Mesendoderm (in vitro differentiated cells): ENCODE results near the gene SEC16A.

Experiments used
- DNase-seq: peaks from one replicate; pipeline ENCODE4 v3.0.0; 2013
- H2AK5ac ChIP-seq: 2 replicates; pipeline ENCODE4 v1.6.1; 2013; ENCODE audit warnings: low read length, inconsistent platforms
- H2BK120ac ChIP-seq: 2 replicates; pipeline ENCODE4 v1.6.1; 2013; ENCODE audit warnings: low read depth, mild to moderate bottlenecking, low read length, moderate library complexity, mixed read lengths
- H2BK15ac ChIP-seq: replicated peaks from 2 replicates; pipeline ENCODE4 v1.6.1; 2013; ENCODE audit warnings: low read depth, mild to moderate bottlenecking, moderate library complexity
- H2BK5ac ChIP-seq: 2 replicates; pipeline ENCODE4 v1.6.1; 2013; ENCODE audit warnings: low read length, inconsistent platforms
- H3K18ac ChIP-seq: 2 replicates; pipeline ENCODE4 v1.6.1; 2013; ENCODE audit warnings: mild to moderate bottlenecking, low read length, mixed read lengths
- H3K23ac ChIP-seq: one replicate; pipeline ENCODE4 v1.6.1; 2013; ENCODE audit warnings: low read length
- H3K27ac ChIP-seq: 2 replicates; pipeline ENCODE4 v1.5.1; 2013; ENCODE audit warnings: low read depth, mild to moderate bottlenecking, inconsistent platforms, low read length, moderate library complexity
- H3K27me3 ChIP-seq: 2 replicates; pipeline ENCODE4 v1.6.1; 2013; ENCODE audit warnings: low read length, control low read depth, mild to moderate bottlenecking, inconsistent platforms; ENCODE audit not compliant: insufficient read depth, poor library complexity
- H3K36me3 ChIP-seq: 2 replicates; pipeline ENCODE4 v1.6.1; 2013; ENCODE audit warnings: low read length, inconsistent platforms; ENCODE audit not compliant: control insufficient read depth, insufficient read depth
- H3K4ac ChIP-seq: one replicate; pipeline ENCODE4 v1.6.1; 2013; ENCODE audit warnings: low read depth, mild to moderate bottlenecking, low read length, moderate library complexity
- H3K4me1 ChIP-seq: 2 replicates; pipeline ENCODE4 v1.6.1; 2013; ENCODE audit warnings: low read depth, low read length, inconsistent platforms; ENCODE audit not compliant: control insufficient read depth
- H3K4me2 ChIP-seq: 2 replicates; pipeline ENCODE4 v1.6.1; 2013; ENCODE audit warnings: low read length
- H3K4me3 ChIP-seq: 2 replicates; pipeline ENCODE4 v1.5.1; 2013; ENCODE audit warnings: mild to moderate bottlenecking, low read length
- H3K56ac ChIP-seq: one replicate; pipeline ENCODE4 v1.6.1; 2013; ENCODE audit warnings: low read length
- H3K79me1 ChIP-seq: 2 replicates; pipeline ENCODE4 v1.6.1; 2013; ENCODE audit warnings: low read length, inconsistent platforms
- H3K79me2 ChIP-seq: 2 replicates; pipeline ENCODE4 v1.6.1; 2013; ENCODE audit warnings: mild to moderate bottlenecking, low read length; ENCODE audit not compliant: control insufficient read depth, insufficient read depth
- H3K9ac ChIP-seq: 2 replicates; pipeline ENCODE4 v1.6.1; 2013; ENCODE audit warnings: low read length, inconsistent platforms
- H4K5ac ChIP-seq: one replicate; pipeline ENCODE4 v1.6.1; 2013; ENCODE audit warnings: low read length
- H4K8ac ChIP-seq: one replicate; pipeline ENCODE4 v1.6.1; 2013; ENCODE audit warnings: low read depth, mild to moderate bottlenecking, control low read depth, low read length, moderate library complexity
- WGBS: extraction: QIAGEN DNeasy Blood & Tissue Kit; methylation state at CpG from one replicate; pipeline ENCODE4 v1.1.7; 2013; ENCODE audit warnings: low lambda C conversion rate, missing lambda C conversion rate; ENCODE audit not compliant: insufficient coverage; ENCODE audit errors: extremely low coverage; 5-methylcytosine and 5-hydroxymethylcytosine counted together

Gene SEC16A

GRCh38 chr9:136486823-136487620 lies 4.2 kb upstream of the SEC16A start:
- no peak overlapping the region for H3K4ac ChIP-seq
- no peak overlapping the region for H3K27ac ChIP-seq
- H3K4me3 ChIP-seq: no peak overlapping the region
- no CpG with 5 or more reads among the region's 18 CpGs for WGBS
- H3K56ac ChIP-seq: no peak overlapping the region
- no peak overlapping the region for H2BK5ac ChIP-seq
- no peak overlapping the region for H2BK15ac ChIP-seq
- no peak overlapping the region for H4K5ac ChIP-seq
- H3K4me1 ChIP-seq: no peaks in the 10 kb centered on the region
- no peak overlapping the region for H4K8ac ChIP-seq
- H3K79me2 ChIP-seq: peaks cover 7% of the 10 kb centered on the region
- H3K4me2 ChIP-seq: no peak overlapping the region
- H3K79me1 ChIP-seq: no peaks in the 10 kb centered on the region
- no peaks in the 10 kb centered on the region for H3K36me3 ChIP-seq
- no peaks in the 10 kb centered on the region for H3K27me3 ChIP-seq
- no peak overlapping the region for H2BK120ac ChIP-seq
- H3K18ac ChIP-seq: no peak overlapping the region
- H3K23ac ChIP-seq: no peak overlapping the region
- DNase-seq: no peak
- H3K9ac ChIP-seq: no peak overlapping the region
- H2AK5ac ChIP-seq: no peak overlapping the region

- H2BK120ac ChIP-seq: no peak overlapping the region
- no peaks in the 10 kb centered on the region for H3K36me3 ChIP-seq
- no peak overlapping the region for H3K4me3 ChIP-seq
- no peak overlapping the region for H3K4ac ChIP-seq
- no peaks in the 10 kb centered on the region for H3K27me3 ChIP-seq
- DNase-seq: no peak
- H3K79me2 ChIP-seq: peaks cover 16% of the 10 kb centered on the region
- no peak overlapping the region for H3K56ac ChIP-seq
- peaks cover 2% of the 10 kb centered on the region for H3K4me1 ChIP-seq
- H2AK5ac ChIP-seq: no peak overlapping the region
- H3K79me1 ChIP-seq: peaks cover 2% of the 10 kb centered on the region
- H2BK15ac ChIP-seq: no peak overlapping the region
- no peak overlapping the region for H3K27ac ChIP-seq
- no CpG with 5 or more reads among the region's 7 CpGs for WGBS
- no peak overlapping the region for H3K23ac ChIP-seq
- H3K9ac ChIP-seq: no peak overlapping the region
- H4K8ac ChIP-seq: no peak overlapping the region
- H2BK5ac ChIP-seq: no peak overlapping the region
- H4K5ac ChIP-seq: no peak overlapping the region
- H3K4me2 ChIP-seq: no peak overlapping the region
- H3K18ac ChIP-seq: no peak overlapping the region
Measured at GRCh38 chr9:136486131-136486530, 3.3 kb upstream of the SEC16A start.

GRCh38 chr9:136485049-136486045 lies 2.5 kb upstream of the SEC16A start:
- Histone ChIP-seq H2BK120ac (no peak overlapping the region), H3K36me3 (no peaks in the 10 kb centered on the region), H3K27ac (no peak overlapping the region), H3K56ac (no peak overlapping the region), H3K18ac (no peak overlapping the region), H3K79me2 (peaks cover 20% of the 10 kb centered on the region), H4K5ac (no peak overlapping the region), H3K4ac (no peak overlapping the region), H3K23ac (no peak overlapping the region), H3K9ac (no peak overlapping the region), H3K4me3 (no peak overlapping the region), H3K4me1 (peaks cover 2% of the 10 kb centered on the region), H4K8ac (no peak overlapping the region), H2AK5ac (no peak overlapping the region), H3K79me1 (peaks cover 2% of the 10 kb centered on the region), H3K27me3 (no peaks in the 10 kb centered on the region), H2BK15ac (no peak overlapping the region), H3K4me2 (no peak overlapping the region), H2BK5ac (no peak overlapping the region)
- DNase-seq: peak; percentile 81
- no CpG with 5 or more reads among the region's 21 CpGs for WGBS

GRCh38 chr9:136484153-136485048 lies 1.6 kb upstream of the SEC16A start:
- no peak overlapping the region for H2BK5ac ChIP-seq
- H2BK15ac ChIP-seq: no peak overlapping the region
- peaks cover 2% of the 10 kb centered on the region for H3K4me1 ChIP-seq

GRCh38 chr9:136483589-136484152 lies 831 bp upstream of the SEC16A start:
- no CpG with 5 or more reads among the region's 63 CpGs for WGBS
- no peak overlapping the region for H3K23ac ChIP-seq

More at GRCh38 chr9:136484153-136485048, 1.6 kb upstream of the SEC16A start:
- no peak overlapping the region for H4K8ac ChIP-seq
- DNase-seq: no peak
- H3K4me2 ChIP-seq: peak overlapping the region; percentile 52
- H4K5ac ChIP-seq: no peak overlapping the region
- no peaks in the 10 kb centered on the region for H3K27me3 ChIP-seq
- H2AK5ac ChIP-seq: no peak overlapping the region
- no CpG with 5 or more reads among the region's 59 CpGs for WGBS
- H3K79me1 ChIP-seq: peaks cover 2% of the 10 kb centered on the region
- peak overlapping the region; percentile 19 for H3K18ac ChIP-seq
- H3K27ac ChIP-seq: no peak overlapping the region
- H2BK120ac ChIP-seq: no peak overlapping the region
- no peak overlapping the region for H3K4ac ChIP-seq
- H3K9ac ChIP-seq: peak overlapping the region; percentile 69
- H3K23ac ChIP-seq: no peak overlapping the region
- H3K79me2 ChIP-seq: peaks cover 29% of the 10 kb centered on the region
- peak overlapping the region; percentile 89 for H3K56ac ChIP-seq
- peaks cover 1% of the 10 kb centered on the region for H3K36me3 ChIP-seq
- H3K4me3 ChIP-seq: no peak overlapping the region

More at GRCh38 chr9:136483589-136484152, 831 bp upstream of the SEC16A start:
- Histone ChIP-seq H3K9ac (peak overlapping the region; percentile 69), H3K4me2 (peak overlapping the region; percentile 58), H3K4me1 (peaks cover 2% of the 10 kb centered on the region), H3K79me1 (peaks cover 2% of the 10 kb centered on the region), H3K18ac (peak overlapping the region; percentile 62), H3K27me3 (no peaks in the 10 kb centered on the region), H3K4ac (no peak overlapping the region), H3K36me3 (peaks cover 1% of the 10 kb centered on the region), H4K5ac (no peak overlapping the region), H3K56ac (peak overlapping the region; percentile 89), H2AK5ac (no peak overlapping the region), H2BK15ac (no peak overlapping the region), H2BK120ac (no peak overlapping the region), H3K79me2 (peaks cover 36% of the 10 kb centered on the region), H3K27ac (peak overlapping the region; percentile 91), H3K4me3 (peak overlapping the region; percentile 20), H4K8ac (no peak overlapping the region), H2BK5ac (peak overlapping the region; percentile 6)
- peak; percentile 92 for DNase-seq
